A673 (cell line): ENCODE measurements around the gene TMEM14C.

Source experiments
- CTCF ChIP-seq: fragments of 300-800, 200-600 bp; sonication (generic); conservative IDR thresholded peaks from 2 replicates; pipeline ENCODE4 v1.5.1; 2017; ENCODE audit warnings: low read depth, mild to moderate bottlenecking, antibody characterized with exemption, low read length, moderate library complexity, mixed read lengths
- EZH2 ChIP-seq: fragments of 200-600 bp; sonication (generic); IDR thresholded peaks from 2 replicates; pipeline ENCODE4 v1.6.1; 2017; ENCODE audit warnings: borderline replicate concordance, low read depth, mild to moderate bottlenecking, mixed read lengths, antibody characterized with exemption, low read length; ENCODE audit not compliant: poor library complexity, severe bottlenecking

- no peak for TF ChIP-seq CTCF
- no peak for TF ChIP-seq EZH2
Measured at GRCh38 chr6:10725716-10726115, 2.8 kb downstream of the TMEM14C start.
